T-helper 1 cell treated with Interleukin-12 subunit alpha and Interleukin-12 subunit beta and Interleukin-4 antibody, amounts not matched to agents 30 μg/mL and 1 μg/mL, for 36 hours (primary cell): Measurements from ENCODE around the gene CLDN14.
"Not testable (repeated sequence)": the region's sequence is repeated elsewhere in the genome, so short reads cannot be mapped to it uniquely, and the experiment has no call there.

Experiments
- H3K27ac Mint-ChIP-seq: one replicate; pipeline ENCODE4 v1.8.0; 2021; ENCODE audit warnings: mild to moderate bottlenecking, mixed read lengths
- H3K27me3 Mint-ChIP-seq: one replicate; pipeline ENCODE4 v1.8.0; 2021; ENCODE audit warnings: low read depth, mixed read lengths
- H3K36me3 Mint-ChIP-seq: one replicate; pipeline ENCODE4 v1.8.0; 2021; ENCODE audit warnings: low read depth, mixed read lengths
- H3K4me1 Mint-ChIP-seq: one replicate; pipeline ENCODE4 v1.8.0; 2021; ENCODE audit warnings: low read depth, mixed read lengths
- H3K4me3 Mint-ChIP-seq: one replicate; pipeline ENCODE4 v1.8.0; 2021; ENCODE audit warnings: mild to moderate bottlenecking, moderate library complexity, mixed read lengths
- H3K9me3 Mint-ChIP-seq: one replicate; pipeline ENCODE4 v1.8.0; 2021; ENCODE audit warnings: mixed read lengths

Gene CLDN14

DNA sequence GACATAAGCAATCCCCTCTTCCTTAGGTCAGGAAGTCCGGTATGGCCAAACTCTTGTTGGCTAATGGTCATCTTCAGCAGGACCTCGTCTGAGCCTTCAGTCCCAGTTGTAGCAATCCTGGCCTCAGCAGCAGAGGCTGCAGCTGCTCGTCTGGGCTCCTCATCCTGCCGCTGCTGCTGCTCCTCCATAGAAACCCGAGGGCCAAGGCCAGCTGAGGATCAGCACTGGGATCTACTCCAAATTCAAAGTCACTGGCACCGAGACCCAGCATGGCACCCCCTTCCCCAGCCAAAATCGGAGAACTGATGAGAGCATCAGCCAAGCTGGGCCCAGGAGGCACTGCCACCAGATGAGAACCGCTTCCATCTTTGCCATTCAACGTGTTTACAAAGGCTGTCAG is 6.3 kb upstream of the CLDN14 start:
- Mint-ChIP-seq H3K27ac (no peak overlapping the region), H3K27me3 (no peaks in the 10 kb centered on the region), H3K36me3 (no peaks in the 10 kb centered on the region), H3K4me3 (no peak overlapping the region), H3K9me3 (no peaks in the 10 kb centered on the region), H3K4me1 (no peaks in the 10 kb centered on the region)

DNA sequence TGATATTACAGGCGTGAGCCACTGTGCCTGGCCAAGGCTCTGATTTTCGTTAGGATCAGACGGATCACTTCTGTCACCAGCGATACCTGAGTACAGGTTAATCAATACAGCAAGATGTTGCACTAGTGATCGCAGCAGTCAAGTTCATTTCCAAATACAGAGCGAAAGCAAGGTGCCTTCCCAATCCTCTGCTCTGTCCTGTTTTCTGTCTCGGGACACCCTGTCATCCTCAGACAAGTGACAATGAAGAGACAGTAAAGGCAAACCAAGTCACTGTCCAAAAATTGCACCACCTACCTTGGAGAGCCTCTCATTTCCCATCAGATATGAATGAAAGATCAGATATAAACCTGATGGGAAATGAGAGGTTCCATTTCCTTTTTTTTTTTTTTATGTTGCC is 5.6 kb upstream of the CLDN14 start:
- Mint-ChIP-seq H3K27ac (no peak overlapping the region), H3K4me1 (no peaks in the 10 kb centered on the region), H3K36me3 (no peaks in the 10 kb centered on the region), H3K27me3 (no peaks in the 10 kb centered on the region), H3K4me3 (no peak overlapping the region), H3K9me3 (no peaks in the 10 kb centered on the region)

DNA sequence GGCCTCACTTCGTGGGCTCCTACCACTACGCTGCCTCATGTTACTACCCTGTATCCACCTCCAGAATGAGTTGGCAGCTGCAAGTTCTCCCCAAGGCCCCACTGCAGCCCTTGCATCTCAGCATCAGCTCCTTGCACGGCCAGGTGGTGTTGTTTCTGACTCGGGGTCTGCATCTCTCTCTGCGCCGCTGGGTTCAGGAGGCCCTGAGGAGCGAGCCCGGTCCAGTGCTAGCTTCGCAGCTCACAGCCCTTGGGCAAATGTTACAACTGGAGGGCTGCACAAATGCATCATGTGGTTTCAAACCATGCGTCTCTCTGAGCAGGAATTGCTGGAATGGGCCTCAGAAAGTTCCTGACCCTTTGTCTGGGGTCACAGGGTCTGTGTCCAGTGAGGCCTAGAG is 3.2 kb upstream of the CLDN14 start:
- H3K36me3 Mint-ChIP-seq: no peaks in the 10 kb centered on the region
- H3K27ac Mint-ChIP-seq: no peak overlapping the region
- H3K9me3 Mint-ChIP-seq: no peaks in the 10 kb centered on the region
- H3K4me1 Mint-ChIP-seq: no peaks in the 10 kb centered on the region
- H3K4me3 Mint-ChIP-seq: no peak overlapping the region
- H3K27me3 Mint-ChIP-seq: no peaks in the 10 kb centered on the region

GRCh38 chr21:36482673-36483072 is 2.8 kb upstream of the CLDN14 start:
- no peaks in the 10 kb centered on the region for H3K4me1 Mint-ChIP-seq
- no peaks in the 10 kb centered on the region for H3K27me3 Mint-ChIP-seq
- H3K27ac Mint-ChIP-seq: no peak overlapping the region
- no peaks in the 10 kb centered on the region for H3K36me3 Mint-ChIP-seq
- H3K4me3 Mint-ChIP-seq: no peak overlapping the region
- no peaks in the 10 kb centered on the region for H3K9me3 Mint-ChIP-seq

GRCh38 chr21:36482181-36482580 is 2.3 kb upstream of the CLDN14 start:
- Mint-ChIP-seq H3K27ac (no peak overlapping the region), H3K9me3 (no peaks in the 10 kb centered on the region), H3K4me3 (no peak overlapping the region), H3K27me3 (no peaks in the 10 kb centered on the region), H3K4me1 (no peaks in the 10 kb centered on the region), H3K36me3 (no peaks in the 10 kb centered on the region)

- no peaks in the 10 kb centered on the region for H3K27me3 Mint-ChIP-seq
- no peak overlapping the region for H3K27ac Mint-ChIP-seq
- H3K36me3 Mint-ChIP-seq: no peaks in the 10 kb centered on the region
- H3K9me3 Mint-ChIP-seq: no peaks in the 10 kb centered on the region
- H3K4me1 Mint-ChIP-seq: no peaks in the 10 kb centered on the region
- H3K4me3 Mint-ChIP-seq: no peak overlapping the region
Measured at GRCh38 chr21:36481639-36482038, 1.7 kb upstream of the CLDN14 start.

DNA sequence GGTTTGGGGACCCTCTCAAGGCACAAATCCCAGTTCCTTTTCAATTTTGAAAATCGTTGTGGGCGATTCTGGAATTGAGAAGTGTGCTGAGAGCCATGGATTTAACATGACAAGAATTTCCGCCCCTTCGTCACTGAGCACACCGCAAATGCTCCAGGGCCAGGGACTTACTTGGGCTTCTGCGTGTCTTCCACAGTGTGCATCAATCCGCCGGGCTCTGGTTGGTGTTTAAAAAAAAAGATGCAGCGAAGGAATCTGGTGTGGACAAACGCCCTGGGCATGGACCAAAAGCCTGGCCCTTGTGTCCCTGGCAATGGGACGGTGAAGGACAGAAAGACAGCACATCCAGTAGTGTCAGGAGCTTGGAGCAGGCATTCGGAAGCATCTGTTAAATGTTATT is 696 bp upstream of the CLDN14 start:
- Mint-ChIP-seq H3K27me3 (no peaks in the 10 kb centered on the region), H3K4me3 (no peak overlapping the region), H3K4me1 (no peaks in the 10 kb centered on the region), H3K27ac (no peak overlapping the region), H3K9me3 (no peaks in the 10 kb centered on the region), H3K36me3 (no peaks in the 10 kb centered on the region)

DNA sequence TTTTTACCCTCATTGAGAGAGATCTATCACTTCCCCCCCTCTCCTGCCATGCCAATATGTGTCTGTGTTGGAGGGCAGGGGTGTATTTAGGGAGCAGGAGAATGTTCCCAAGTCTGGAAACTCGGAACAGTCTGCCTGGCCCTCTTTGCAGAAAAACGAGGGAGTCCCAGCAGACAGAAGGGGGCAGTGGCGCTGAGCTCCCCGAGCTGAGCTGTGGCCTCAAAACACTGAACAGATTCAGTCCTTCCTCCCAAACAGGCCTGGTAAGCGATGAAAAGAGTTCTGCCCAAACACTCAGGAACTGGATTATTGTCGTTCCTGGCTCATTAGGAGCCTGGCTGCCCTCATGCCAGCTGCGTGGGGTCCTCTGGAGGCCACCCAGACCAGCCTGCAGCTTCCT is 981 bp downstream of the CLDN14 start:
- Mint-ChIP-seq H3K4me1 (no peaks in the 10 kb centered on the region), H3K4me3 (no peak overlapping the region), H3K27me3 (no peaks in the 10 kb centered on the region), H3K9me3 (no peaks in the 10 kb centered on the region), H3K36me3 (no peaks in the 10 kb centered on the region), H3K27ac (no peak overlapping the region)

DNA sequence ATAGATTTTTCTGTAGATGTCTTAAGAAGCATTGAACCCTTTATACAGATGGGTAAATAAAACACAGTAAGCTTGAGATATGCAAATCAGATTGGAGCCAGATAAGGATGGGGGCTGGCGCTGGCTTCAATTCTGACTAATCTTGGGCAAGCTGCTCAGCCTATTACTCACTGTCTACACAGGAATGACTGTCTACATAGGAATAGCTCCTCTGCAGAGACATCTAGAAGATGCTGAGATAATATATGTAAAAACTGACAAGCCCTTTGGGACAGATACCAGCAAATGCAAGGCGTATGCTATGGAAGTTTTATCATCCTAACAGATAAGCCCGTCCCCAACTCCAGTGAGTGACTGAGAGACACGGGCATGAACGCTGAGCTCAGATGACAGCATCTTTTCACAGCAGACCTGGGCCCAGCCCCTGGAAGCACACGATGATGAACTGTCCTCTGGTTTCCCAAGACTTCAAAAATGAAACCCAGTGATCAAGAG is 1.7 kb downstream of the CLDN14 start:
- no peak overlapping the region for H3K27ac Mint-ChIP-seq
- no peaks in the 10 kb centered on the region for H3K4me1 Mint-ChIP-seq
- H3K9me3 Mint-ChIP-seq: no peaks in the 10 kb centered on the region
- H3K36me3 Mint-ChIP-seq: no peaks in the 10 kb centered on the region
- no peaks in the 10 kb centered on the region for H3K27me3 Mint-ChIP-seq
- no peak overlapping the region for H3K4me3 Mint-ChIP-seq

DNA sequence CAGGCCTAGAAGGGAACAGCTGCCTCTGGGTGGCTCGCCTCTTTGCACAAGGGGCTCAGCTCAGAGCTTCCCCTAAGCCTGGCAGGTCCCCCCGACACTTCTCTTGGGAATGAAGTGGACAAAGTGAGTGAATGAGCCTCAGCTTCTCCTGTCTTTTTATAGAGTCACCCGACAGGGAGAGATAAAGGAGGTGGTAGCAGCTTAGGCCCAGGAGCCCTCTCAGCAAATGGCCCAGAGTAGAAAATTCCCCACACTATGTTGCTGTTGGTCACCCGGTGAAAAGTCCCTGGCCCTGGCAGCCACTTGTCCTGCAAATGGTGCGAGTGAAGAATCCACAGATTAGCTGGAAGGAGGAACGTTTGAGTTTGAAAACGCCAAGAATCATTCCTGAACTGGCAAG is 2.4 kb downstream of the CLDN14 start:
- H3K27ac Mint-ChIP-seq: no peak overlapping the region
- no peak overlapping the region for H3K4me3 Mint-ChIP-seq
- H3K4me1 Mint-ChIP-seq: no peaks in the 10 kb centered on the region
- no peaks in the 10 kb centered on the region for H3K9me3 Mint-ChIP-seq
- no peaks in the 10 kb centered on the region for H3K27me3 Mint-ChIP-seq
- H3K36me3 Mint-ChIP-seq: no peaks in the 10 kb centered on the region

GRCh38 chr21:36477001-36477400 is 2.9 kb downstream of the CLDN14 start:
- Mint-ChIP-seq H3K4me3 (no peak overlapping the region), H3K27ac (no peak overlapping the region), H3K36me3 (no peaks in the 10 kb centered on the region), H3K4me1 (no peaks in the 10 kb centered on the region), H3K27me3 (no peaks in the 10 kb centered on the region), H3K9me3 (no peaks in the 10 kb centered on the region)

DNA sequence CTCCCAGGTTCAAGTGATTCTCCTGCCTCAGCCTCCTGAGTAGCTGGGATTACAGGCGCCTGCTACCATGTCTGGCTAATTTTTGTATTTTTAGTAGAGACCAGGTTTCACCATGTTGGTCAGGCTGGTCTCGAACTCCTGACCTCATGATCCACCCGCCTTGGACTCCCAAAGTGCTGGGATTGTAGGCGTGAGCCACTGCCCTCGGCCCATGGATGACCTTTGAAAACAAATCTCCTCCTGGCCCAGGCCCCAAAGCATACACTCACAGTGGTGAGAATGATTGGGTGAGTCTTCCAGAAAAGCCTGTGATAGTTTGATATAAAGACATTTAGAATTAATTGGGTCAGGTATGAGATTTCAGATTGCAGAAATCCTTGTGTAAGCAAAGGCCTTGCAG is 3.4 kb downstream of the CLDN14 start:
- not testable (repeated sequence) for H3K27me3 Mint-ChIP-seq, H3K4me1 Mint-ChIP-seq, H3K27ac Mint-ChIP-seq, H3K4me3 Mint-ChIP-seq, H3K36me3 Mint-ChIP-seq, H3K9me3 Mint-ChIP-seq

- Mint-ChIP-seq H3K27ac (no peak overlapping the region), H3K4me1 (no peaks in the 10 kb centered on the region), H3K4me3 (no peak overlapping the region), H3K9me3 (no peaks in the 10 kb centered on the region), H3K36me3 (no peaks in the 10 kb centered on the region), H3K27me3 (no peaks in the 10 kb centered on the region)
Measured at GRCh38 chr21:36474591-36474990, 5.3 kb downstream of the CLDN14 start.

DNA sequence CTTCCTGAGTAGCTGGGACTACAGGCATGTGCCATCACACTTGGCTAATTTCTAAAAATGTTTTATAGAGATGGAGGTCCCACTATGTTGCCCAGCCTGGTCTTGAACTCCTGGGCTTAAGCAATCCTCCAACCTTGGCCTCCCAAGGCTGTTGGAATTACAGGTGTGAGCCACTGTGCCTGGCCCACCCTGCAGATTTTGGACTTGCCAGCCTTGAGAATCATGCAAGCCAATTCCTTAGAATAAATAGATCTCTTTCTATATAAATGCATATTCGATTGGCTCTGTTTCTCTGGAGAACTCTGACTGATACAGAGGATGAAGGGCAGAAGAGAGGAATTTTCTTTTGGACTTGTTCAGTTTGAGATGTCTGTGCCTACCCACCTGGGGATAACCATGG is 6.7 kb downstream of the CLDN14 start:
- H3K36me3 Mint-ChIP-seq: no peaks in the 10 kb centered on the region
- no peaks in the 10 kb centered on the region for H3K9me3 Mint-ChIP-seq
- no peak overlapping the region for H3K4me3 Mint-ChIP-seq
- H3K27me3 Mint-ChIP-seq: no peaks in the 10 kb centered on the region
- no peak overlapping the region for H3K27ac Mint-ChIP-seq
- H3K4me1 Mint-ChIP-seq: no peaks in the 10 kb centered on the region

DNA sequence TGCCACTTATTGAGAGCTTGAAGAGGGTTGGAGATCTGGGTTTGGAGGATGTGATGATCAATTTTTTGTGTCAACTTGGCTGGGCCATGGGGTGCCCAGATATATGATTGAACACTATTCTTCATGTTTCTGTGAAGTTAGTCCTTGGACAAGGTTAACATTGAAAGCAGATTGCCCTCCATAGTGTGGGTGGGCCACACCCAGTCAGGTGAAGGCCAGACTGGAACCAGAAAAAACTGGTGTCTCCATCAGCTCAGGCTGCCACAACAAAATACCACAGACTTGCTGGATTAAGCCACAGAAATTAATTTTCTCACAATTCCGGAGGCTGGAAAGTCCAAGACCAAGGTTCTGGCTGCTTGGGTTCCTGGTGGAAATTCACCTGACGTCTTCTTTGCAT is 7.5 kb downstream of the CLDN14 start:
- no peaks in the 10 kb centered on the region for H3K4me1 Mint-ChIP-seq
- H3K4me3 Mint-ChIP-seq: no peak overlapping the region
- no peaks in the 10 kb centered on the region for H3K27me3 Mint-ChIP-seq
- H3K36me3 Mint-ChIP-seq: no peaks in the 10 kb centered on the region
- no peaks in the 10 kb centered on the region for H3K9me3 Mint-ChIP-seq
- H3K27ac Mint-ChIP-seq: no peak overlapping the region

GRCh38 chr21:36471254-36471723 is 8.6 kb downstream of the CLDN14 start:
- H3K36me3 Mint-ChIP-seq: no peaks in the 10 kb centered on the region
- no peaks in the 10 kb centered on the region for H3K4me1 Mint-ChIP-seq
- H3K27me3 Mint-ChIP-seq: peaks cover 4% of the 10 kb centered on the region
- H3K9me3 Mint-ChIP-seq: no peaks in the 10 kb centered on the region
- no peak overlapping the region for H3K27ac Mint-ChIP-seq
- H3K4me3 Mint-ChIP-seq: no peak overlapping the region
